IMR-90 (cell line): Measurements from ENCODE around the gene COL25A1. TPM values are rescaled to one million over a fixed set of nuclear protein-coding genes. Genes with fewer than 3 reads are reported as not detected.

Source experiments
- ATAC-seq: fragments of 200-7000 bp; cut with Tn5 transposase; 2 replicates; pipeline ENCODE4 v1.9.1; 2020; ENCODE audit warnings: low read depth, mild to moderate bottlenecking, moderate library complexity
- BruUV-seq: library from RNA; stranded (reverse); fragments of 400-500 nt; replicated peaks from 2 replicates; lab custom pipeline; 2021; lab: Mats Ljungman, UMichigan
- CTCF ChIA-PET: fragments of 300-600 bp; formaldehyde crosslinking; extraction: SDS; loops from one replicate; lab custom pipeline; 2021; ENCODE audit warnings: antibody characterized with exemption; lab: Yijun Ruan, JAX
- POLR2A ChIA-PET: fragments of 300-600 bp; sonication (Branson Sonifier 250); formaldehyde crosslinking; loops from one replicate; lab custom pipeline; 2022; ENCODE audit warnings: antibody characterized with exemption; ENCODE audit not compliant: unreplicated experiment; lab: Charles Lee
- DNase-seq: peaks from one replicate; pipeline ENCODE4 v3.0.0; 2013
- H2AFZ ChIP-seq: replicated peaks from 2 replicates; pipeline ENCODE3; 2013; ENCODE audit warnings: low read length, mild to moderate bottlenecking; ENCODE audit not compliant: poor library complexity
- H2AK5ac ChIP-seq: 2 replicates; pipeline ENCODE4 v1.6.1; 2013; ENCODE audit warnings: low read depth, low read length, inconsistent platforms
- H2AK9ac ChIP-seq: replicated peaks from 2 replicates; pipeline ENCODE3; 2013; ENCODE audit warnings: mild to moderate bottlenecking, low read depth, low read length, moderate library complexity; ENCODE audit not compliant: poor library complexity
- H2BK120ac ChIP-seq: 2 replicates; pipeline ENCODE4 v1.6.1; 2013; ENCODE audit warnings: low read depth, low read length, inconsistent platforms
- H2BK15ac ChIP-seq: 3 replicates; pipeline ENCODE4 v1.6.1; 2013; ENCODE audit warnings: low read depth, low read length, inconsistent platforms
- H2BK20ac ChIP-seq: 2 replicates; pipeline ENCODE4 v1.6.1; 2013; ENCODE audit warnings: low read depth, mild to moderate bottlenecking, inconsistent platforms, low read length, moderate library complexity
- H2BK5ac ChIP-seq: 2 replicates; pipeline ENCODE4 v1.6.1; 2013; ENCODE audit warnings: mild to moderate bottlenecking, low read depth, low read length, inconsistent platforms; ENCODE audit not compliant: poor library complexity, severe bottlenecking
- H3K14ac ChIP-seq: replicated peaks from 2 replicates; pipeline ENCODE4 v1.6.1; 2013; ENCODE audit warnings: low read depth, low read length, inconsistent platforms
- H3K18ac ChIP-seq: 2 replicates; pipeline ENCODE4 v1.6.1; 2013; ENCODE audit warnings: low read depth, low read length, control low read depth
- H3K23ac ChIP-seq: 2 replicates; pipeline ENCODE4 v1.6.1; 2013; ENCODE audit warnings: low read depth, low read length, inconsistent platforms
- H3K27ac ChIP-seq: 2 replicates; pipeline ENCODE4 v1.5.1; 2013; ENCODE audit warnings: mild to moderate bottlenecking, control low read depth, low read length; ENCODE audit not compliant: insufficient read depth
- H3K27me3 ChIP-seq: 2 replicates; pipeline ENCODE4 v1.6.1; 2013; ENCODE audit warnings: low read length; ENCODE audit not compliant: control insufficient read depth, insufficient read depth
- H3K36me3 ChIP-seq: 2 replicates; pipeline ENCODE4 v1.6.1; 2013; ENCODE audit warnings: low read length, mixed read lengths; ENCODE audit not compliant: control insufficient read depth, insufficient read depth
- H3K4ac ChIP-seq: 2 replicates; pipeline ENCODE4 v1.6.1; 2013; ENCODE audit warnings: low read depth, low read length, inconsistent platforms
- H3K4me1 ChIP-seq: 2 replicates; pipeline ENCODE4 v1.6.1; 2013; ENCODE audit warnings: low read length, mixed read lengths; ENCODE audit not compliant: control insufficient read depth, insufficient read depth
- H3K4me2 ChIP-seq: 2 replicates; pipeline ENCODE4 v1.6.1; 2013; ENCODE audit warnings: low read depth, mild to moderate bottlenecking, control low read depth, low read length, moderate library complexity
- H3K4me3 ChIP-seq: 2 replicates; pipeline ENCODE4 v1.5.1; 2013; ENCODE audit warnings: low read depth, mild to moderate bottlenecking, control low read depth, low read length, moderate library complexity; ENCODE audit not compliant: insufficient read depth
- H3K56ac ChIP-seq: 2 replicates; pipeline ENCODE4 v1.6.1; 2013; ENCODE audit warnings: low read length, inconsistent platforms; ENCODE audit not compliant: insufficient read depth; ENCODE audit errors: extremely low read depth
- H3K79me1 ChIP-seq, 2 experiments: 2 replicates each; pipeline ENCODE4 v1.6.1; 2013; ENCODE audit warnings: low read length in 2 of 2, inconsistent platforms in 1 of 2, low read depth in 1 of 2
- H3K9ac ChIP-seq: 2 replicates; pipeline ENCODE4 v1.6.1; 2013; ENCODE audit warnings: low read depth, low read length, control low read depth
- H3K9me1 ChIP-seq: 2 replicates; pipeline ENCODE4 v1.6.1; 2013; ENCODE audit warnings: low read length, inconsistent platforms; ENCODE audit not compliant: insufficient read depth
- H3K9me3 ChIP-seq: 2 replicates; pipeline ENCODE4 v1.6.1; 2013; ENCODE audit warnings: low read length; ENCODE audit not compliant: control insufficient read depth, insufficient read depth
- H4K20me1 ChIP-seq: 2 replicates; pipeline ENCODE4 v1.6.1; 2013; ENCODE audit warnings: low read length, inconsistent platforms; ENCODE audit not compliant: insufficient read depth
- H4K5ac ChIP-seq: 2 replicates; pipeline ENCODE4 v1.6.1; 2013; ENCODE audit warnings: mild to moderate bottlenecking, low read depth, low read length, control low read depth
- H4K8ac ChIP-seq, 2 experiments: 2 replicates each; pipeline ENCODE4 v1.6.1; 2013; ENCODE audit warnings: low read depth in 2 of 2, low read length in 2 of 2, control low read depth in 1 of 2, inconsistent platforms in 1 of 2
- H4K91ac ChIP-seq: 2 replicates; pipeline ENCODE4 v1.6.1; 2013; ENCODE audit warnings: low read depth, low read length, inconsistent platforms; ENCODE audit not compliant: insufficient read depth
- BHLHE40 ChIP-seq: fragments of 150-350 bp; IDR thresholded peaks from 2 replicates; pipeline ENCODE4 v1.6.1; 2016; ENCODE audit warnings: mild to moderate bottlenecking, low read depth, low read length
- CEBPB ChIP-seq: IDR thresholded peaks from 2 replicates; pipeline ENCODE4 v1.6.1; 2012; ENCODE audit warnings: low read depth, low read length, improper control_type of control experiment
- CHD1 ChIP-seq: IDR thresholded peaks from 2 replicates; pipeline ENCODE4 v1.6.1; 2012; ENCODE audit warnings: low read depth, low read length, improper control_type of control experiment
- MAFK ChIP-seq: IDR thresholded peaks from 2 replicates; pipeline ENCODE4 v1.6.1; 2012; ENCODE audit warnings: low read depth, low read length, improper control_type of control experiment
- MAZ ChIP-seq: IDR thresholded peaks from 2 replicates; pipeline ENCODE4 v1.6.1; 2012; ENCODE audit warnings: low read depth, mild to moderate bottlenecking, low read length, improper control_type of control experiment, moderate library complexity, borderline replicate concordance
- MXI1 ChIP-seq: IDR thresholded peaks from 2 replicates; pipeline ENCODE4 v1.6.1; 2012; ENCODE audit warnings: low read depth, mild to moderate bottlenecking, low read length, moderate library complexity, borderline replicate concordance
- NFE2L2 ChIP-seq: fragments of 150-350 bp; IDR thresholded peaks from 2 replicates; pipeline ENCODE4 v1.6.1; 2016; ENCODE audit warnings: low read depth, mild to moderate bottlenecking, low read length
- POLR2A ChIP-seq: IDR thresholded peaks from 2 replicates; pipeline ENCODE4 v1.6.1; 2012; ENCODE audit warnings: mild to moderate bottlenecking, low read depth, low read length
- RAD21 ChIP-seq: IDR thresholded peaks from 2 replicates; pipeline ENCODE4 v1.6.1; 2012; ENCODE audit warnings: low read length, improper control_type of control experiment
- RCOR1 ChIP-seq: IDR thresholded peaks from 2 replicates; pipeline ENCODE4 v1.6.1; 2012; ENCODE audit warnings: mild to moderate bottlenecking, low read length, improper control_type of control experiment; ENCODE audit not compliant: insufficient replicate concordance
- RFX5 ChIP-seq: IDR thresholded peaks from 2 replicates; pipeline ENCODE4 v1.8.0; 2012; ENCODE audit warnings: low read depth, mild to moderate bottlenecking, low read length, moderate library complexity
- WGBS, 2 experiments: methylation state at CpG; one replicate each; pipeline versions ENCODE4 v1.1.5 to v1.1.7; 2013; ENCODE audit warnings: missing lambda C conversion rate in 2 of 2; ENCODE audit not compliant: insufficient read length in 1 of 2; ENCODE audit errors: extremely low coverage in 2 of 2; 5-methylcytosine and 5-hydroxymethylcytosine counted together
- dilution Hi-C: fragments of 300-500 bp; cut with HindIII; formaldehyde crosslinking; loops from one replicate; pipeline ENCODE4 v1.14.3; 2018; ENCODE audit warnings: low sequenced_read_pairs; ENCODE audit not compliant: unreplicated experiment
- in situ Hi-C: fragments of 300-500 bp; cut with MboI; formaldehyde crosslinking; loops from 3 replicates; pipeline ENCODE4 v1.14.3; 2019; ENCODE audit warnings: low sequenced_read_pairs, inconsistent platforms, mixed read lengths
- intact Hi-C: fragments of 100-400 bp; cut with micrococcal nuclease; formaldehyde crosslinking; loops from 2 replicates; pipeline ENCODE4 v1.10.0; 2022
- polyA plus RNA-seq, 3 experiments: library from polyadenylated mRNA; depleted of rRNA; stranded (reverse); fragments of >200 nt; gene quantifications; 2 replicates each; pipeline ENCODE4 v1.2.3, GENCODE V29; 2012; ENCODE audit warnings: low replicate concordance in 1 of 3
- total RNA-seq: library from RNA; depleted of rRNA; stranded (reverse); fragments of >200 nt; gene quantifications from 2 replicates; pipeline ENCODE4 v1.2.3, GENCODE V29; 2012
- TF ChIP-seq, protein P1 (sequence below): conservative IDR thresholded peaks from 2 replicates; pipeline ENCODE4 v1.5.1; 2012; ENCODE audit warnings: mild to moderate bottlenecking, low read depth, low read length, improper control_type of control experiment
- TF ChIP-seq, protein P2 (sequence below): fragments of 150-350 bp; IDR thresholded peaks from 2 replicates; pipeline ENCODE4 v1.6.1; 2017; ENCODE audit warnings: mild to moderate bottlenecking, antibody characterized with exemption, low read length, low read depth

The COL25A1 gene
- total and polyA plus RNA-seq, 2 of the 4 experiments (the other 2 are of a cell fraction), result under 0.01 to 0.05 TPM

DNA sequence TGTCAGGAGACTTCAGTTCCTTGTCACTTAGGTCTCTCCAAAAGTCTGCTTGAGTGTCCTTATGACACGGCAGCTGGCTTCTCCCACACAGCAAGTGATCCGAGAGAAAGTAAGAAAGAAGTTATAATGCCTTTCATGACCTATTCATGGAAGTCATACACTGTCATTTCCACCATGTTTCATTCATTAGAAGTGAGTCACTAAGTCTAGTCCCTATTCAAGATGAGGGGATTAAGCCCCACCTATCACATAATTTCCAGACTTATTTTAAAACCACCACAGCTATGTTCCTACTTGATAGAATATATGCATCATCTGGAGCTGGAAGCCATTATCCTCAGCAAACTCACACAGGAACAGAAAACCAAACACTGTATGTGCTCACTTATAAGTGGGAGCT, 25.2 kb upstream of the COL25A1 start:
- no peaks in the 10 kb centered on the region for H3K9me1 ChIP-seq
- no peak overlapping the region for H3K18ac ChIP-seq
- no peak for TF ChIP-seq POLR2A
- TF ChIP-seq CEBPB, result no peak
- no peak for TF ChIP-seq NFE2L2
- no peak for TF ChIP-seq MAFK
- no peak for TF ChIP-seq MAZ
- TF ChIP-seq RCOR1, result no peak
- TF ChIP-seq, protein P1, sequence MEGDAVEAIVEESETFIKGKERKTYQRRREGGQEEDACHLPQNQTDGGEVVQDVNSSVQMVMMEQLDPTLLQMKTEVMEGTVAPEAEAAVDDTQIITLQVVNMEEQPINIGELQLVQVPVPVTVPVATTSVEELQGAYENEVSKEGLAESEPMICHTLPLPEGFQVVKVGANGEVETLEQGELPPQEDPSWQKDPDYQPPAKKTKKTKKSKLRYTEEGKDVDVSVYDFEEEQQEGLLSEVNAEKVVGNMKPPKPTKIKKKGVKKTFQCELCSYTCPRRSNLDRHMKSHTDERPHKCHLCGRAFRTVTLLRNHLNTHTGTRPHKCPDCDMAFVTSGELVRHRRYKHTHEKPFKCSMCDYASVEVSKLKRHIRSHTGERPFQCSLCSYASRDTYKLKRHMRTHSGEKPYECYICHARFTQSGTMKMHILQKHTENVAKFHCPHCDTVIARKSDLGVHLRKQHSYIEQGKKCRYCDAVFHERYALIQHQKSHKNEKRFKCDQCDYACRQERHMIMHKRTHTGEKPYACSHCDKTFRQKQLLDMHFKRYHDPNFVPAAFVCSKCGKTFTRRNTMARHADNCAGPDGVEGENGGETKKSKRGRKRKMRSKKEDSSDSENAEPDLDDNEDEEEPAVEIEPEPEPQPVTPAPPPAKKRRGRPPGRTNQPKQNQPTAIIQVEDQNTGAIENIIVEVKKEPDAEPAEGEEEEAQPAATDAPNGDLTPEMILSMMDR, result no peak
- TF ChIP-seq, protein P2, sequence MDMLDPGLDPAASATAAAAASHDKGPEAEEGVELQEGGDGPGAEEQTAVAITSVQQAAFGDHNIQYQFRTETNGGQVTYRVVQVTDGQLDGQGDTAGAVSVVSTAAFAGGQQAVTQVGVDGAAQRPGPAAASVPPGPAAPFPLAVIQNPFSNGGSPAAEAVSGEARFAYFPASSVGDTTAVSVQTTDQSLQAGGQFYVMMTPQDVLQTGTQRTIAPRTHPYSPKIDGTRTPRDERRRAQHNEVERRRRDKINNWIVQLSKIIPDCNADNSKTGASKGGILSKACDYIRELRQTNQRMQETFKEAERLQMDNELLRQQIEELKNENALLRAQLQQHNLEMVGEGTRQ, result no peak
- TF ChIP-seq BHLHE40, result no peak
- no peak for TF ChIP-seq RAD21
- TF ChIP-seq CHD1, result no peak
- TF ChIP-seq RFX5, result no peak
- TF ChIP-seq MXI1, result no peak
- H3K23ac ChIP-seq, result no peak overlapping the region
- no TSS peak for BruUV-seq
- no peak overlapping the region for H2AFZ ChIP-seq
- H2AK5ac ChIP-seq, result no peak overlapping the region
- ATAC-seq (no peak), DNase-seq (no peak)
- no peaks in the 10 kb centered on the region for H3K27me3 ChIP-seq
- H2BK15ac ChIP-seq, result no peak overlapping the region
- no peaks in the 10 kb centered on the region for H4K20me1 ChIP-seq
- H3K4me1 ChIP-seq, result no peaks in the 10 kb centered on the region
- in situ Hi-C loops (no loop called here), intact Hi-C loops (no loop called here), dilution Hi-C loops (no loop called here)
- H4K91ac ChIP-seq, result no peak overlapping the region
- WGBS, 2 experiments, result no CpG with 5 or more reads among the region's 2 CpGs
- H3K14ac ChIP-seq, result no peak overlapping the region
- H4K8ac ChIP-seq, result no peak overlapping the region
- no peak overlapping the region for H3K4ac ChIP-seq
- ChIA-PET POLR2A (no interaction called here), CTCF (no interaction called here)
- H3K9me3 ChIP-seq, result 0 out of 2 replicates have a peak, but pooled peaks cover 3% of the 10 kb centered on the region
- no peak overlapping the region for H3K9ac ChIP-seq
- H2BK5ac ChIP-seq, result no peak overlapping the region
- no peak overlapping the region for H3K4me3 ChIP-seq
- no peak overlapping the region for H2BK20ac ChIP-seq
- H2BK120ac ChIP-seq, result no peak overlapping the region
- H4K5ac ChIP-seq, result no peak overlapping the region
- H3K4me2 ChIP-seq, result no peak overlapping the region
- no peak overlapping the region for H3K27ac ChIP-seq
- H3K56ac ChIP-seq, result no peak overlapping the region
- H2AK9ac ChIP-seq, result no peak overlapping the region
- no peaks in the 10 kb centered on the region for H3K36me3 ChIP-seq
- H3K79me1 ChIP-seq, result no peaks in the 10 kb centered on the region
